A549 (cell line): ENCODE measurements around the gene DPP7. TPM values are rescaled to one million over a fixed set of nuclear protein-coding genes. Genes with fewer than 3 reads are reported as not detected.
"Not testable (repeated sequence)": the region's sequence is repeated elsewhere in the genome, so short reads cannot be mapped to it uniquely, and the experiment has no call there.

Source experiments
- ATAC-seq, 2 experiments: fragments of 200-7000 bp in 1 of 2; fragments of >200 bp in 1 of 2; cut with Nextera tagmentation in 1 of 2; cut with Tn5 transposase in 1 of 2; 3 replicates each; pipeline versions ENCODE4 v1.8.0 to v1.9.1; 2018 to 2020; ENCODE audit warnings: mild to moderate bottlenecking in 1 of 2, moderate library complexity in 1 of 2
- CTCF ChIA-PET: fragments of 300-600 bp; sonication (Branson Sonifier 250); formaldehyde crosslinking; extraction: SDS; loops from one replicate; lab custom pipeline; 2021; ENCODE audit warnings: antibody characterized with exemption, inconsistent platforms; lab: Yijun Ruan, JAX
- POLR2A ChIA-PET: fragments of 350-600 bp; formaldehyde crosslinking; extraction: SDS; loops from one replicate; lab custom pipeline; 2021; ENCODE audit warnings: antibody characterized with exemption, inconsistent platforms; lab: Yijun Ruan, JAX
- DNase-seq, 2 experiments: peaks; one replicate each; pipeline versions ENCODE4 v3.0.0 to v3.0.0-alpha.2; 2011 to 2016; ENCODE audit warnings: low read depth in 1 of 2, low spot score in 1 of 2
- FAIRE-seq: peaks from 2 replicates; lab custom pipeline; 2011; peaks lifted over from hg19 to GRCh38; lab: Jason Lieb, UNC
- H3K27ac ChIP-seq, 2 experiments: fragments of >200 bp; sonication (Bioruptor Twin); formaldehyde crosslinking; 3 replicates each; pipeline ENCODE4 v1.5.1; 2016 to 2017
- H3K4me1 ChIP-seq: fragments of >200 bp; sonication (Bioruptor Twin); formaldehyde crosslinking; 3 replicates; pipeline ENCODE4 v1.6.1; 2016
- H3K4me2 ChIP-seq: fragments of >200 bp; sonication (Bioruptor Twin); formaldehyde crosslinking; 3 replicates; pipeline ENCODE4 v1.6.1; 2016
- H3K4me3 ChIP-seq: fragments of >200 bp; sonication (Bioruptor Twin); formaldehyde crosslinking; 3 replicates; pipeline ENCODE4 v1.5.1; 2016
- H3K9me3 ChIP-seq: fragments of >200 bp; sonication (Bioruptor Twin); formaldehyde crosslinking; 3 replicates; pipeline ENCODE4 v1.6.1; 2016
- CHD2 ChIP-seq: fragments of 150-350 bp; IDR thresholded peaks from 2 replicates; pipeline ENCODE4 v1.6.1; 2014; ENCODE audit warnings: low read length; ENCODE audit not compliant: partially characterized antibody
- CHD4 ChIP-seq: fragments of 200-600 bp; sonication (generic); IDR thresholded peaks from 2 replicates; pipeline ENCODE4 v1.6.1; 2016; ENCODE audit warnings: antibody characterized with exemption, mild to moderate bottlenecking, borderline replicate concordance
- EHMT2 ChIP-seq: fragments of 200-600 bp; sonication (generic); IDR thresholded peaks from 2 replicates; pipeline ENCODE4 v1.6.1; 2016; ENCODE audit warnings: antibody characterized with exemption, low read depth, mild to moderate bottlenecking, moderate library complexity
- ESRRA ChIP-seq: fragments of 150-350 bp; IDR thresholded peaks from 2 replicates; pipeline ENCODE4 v1.6.1; 2014; ENCODE audit warnings: mild to moderate bottlenecking, low read length, borderline replicate concordance
- FOSB ChIP-seq: fragments of 250-450 bp; sonication (Bioruptor Pico); IDR thresholded peaks from 2 replicates; pipeline ENCODE4 v1.5.0; 2020; ENCODE audit warnings: mild to moderate bottlenecking, moderate library complexity
- FOSL2 ChIP-seq, 2 experiments: fragments of 450-650 bp in 1 of 2; fragments of >200 bp in 1 of 2; sonication (Bioruptor Twin) in 1 of 2; formaldehyde crosslinking; IDR thresholded peaks; 2 replicates each; pipeline versions ENCODE4 v1.5.0 to v1.6.1; 2016 to 2020; ENCODE audit warnings: mild to moderate bottlenecking in 1 of 2, moderate library complexity in 1 of 2
- JUN ChIP-seq, 2 experiments: fragments of >200 bp; sonication (Bioruptor Twin); formaldehyde crosslinking; IDR thresholded peaks; 2 replicates in 1 of 2; 3 replicates in 1 of 2; pipeline ENCODE4 v1.6.1; 2016 to 2017
- NPAS2 ChIP-seq: fragments of 250-450 bp; sonication (Bioruptor Pico); IDR thresholded peaks from 2 replicates; pipeline ENCODE4 v1.8.0; 2022; ENCODE audit warnings: mild to moderate bottlenecking, moderate library complexity, borderline replicate concordance
- PHF8 ChIP-seq: fragments of 200-600 bp; sonication (generic); IDR thresholded peaks from 2 replicates; pipeline ENCODE4 v1.6.1; 2016; ENCODE audit warnings: low read depth, mild to moderate bottlenecking, antibody characterized with exemption, moderate library complexity, borderline replicate concordance
- POLR2AphosphoS2 ChIP-seq: conservative IDR thresholded peaks from 2 replicates; pipeline ENCODE4 v1.6.1; 2012; ENCODE audit warnings: low read length, improper control_type of control experiment, inconsistent platforms
- RAD21 ChIP-seq, 2 experiments: fragments of >200 bp in 1 of 2; sonication (Bioruptor Twin) in 1 of 2; formaldehyde crosslinking in 1 of 2; IDR thresholded peaks in 1 of 2; conservative IDR thresholded peaks in 1 of 2; 2 replicates in 1 of 2; 3 replicates in 1 of 2; pipeline ENCODE4 v1.6.1; 2012 to 2018; ENCODE audit warnings: inconsistent platforms in 1 of 2
- SMC3 ChIP-seq: fragments of >200 bp; sonication (Bioruptor Twin); formaldehyde crosslinking; IDR thresholded peaks from 3 replicates; pipeline ENCODE4 v1.6.1; 2018; ENCODE audit warnings: inconsistent platforms
- TFCP2L1 ChIP-seq: fragments of 250-450 bp; sonication (Bioruptor Pico); IDR thresholded peaks from 2 replicates; pipeline ENCODE4 v1.5.0; 2021; ENCODE audit warnings: mild to moderate bottlenecking
- WGBS: methylation state at CpG from one replicate; pipeline ENCODE4 v1.1.6; 2017; ENCODE audit errors: missing lambda C conversion rate; 5-methylcytosine and 5-hydroxymethylcytosine counted together
- polyA plus RNA-seq, 4 experiments: library from polyadenylated mRNA; depleted of rRNA in 3 of 4; stranded (reverse); fragments of >200 nt; fragmentation: RNase III in 1 of 4; extraction: RNeasy Plus Mini Kit Qiagen cat#74134 plus additional on column Dnase treatment in 1 of 4; gene quantifications; 2 replicates in 3 of 4; 3 replicates in 1 of 4; pipeline ENCODE4 v1.2.3, GENCODE V29; 2011 to 2017
- TF ChIP-seq, protein P1 (sequence below): fragments of 450-650 bp; IDR thresholded peaks from 2 replicates; pipeline ENCODE4 v1.6.1; 2014; ENCODE audit warnings: antibody characterized with exemption
- TF ChIP-seq, protein P2 (sequence below): fragments of >200 bp; sonication (Bioruptor Twin); formaldehyde crosslinking; IDR thresholded peaks from 2 replicates; pipeline ENCODE4 v1.6.1; 2016
- TF ChIP-seq, protein P3 (sequence below): IDR thresholded peaks from 2 replicates; pipeline ENCODE4 v1.6.1; 2012

Gene DPP7
- polyA plus RNA-seq, 2 of the 4 experiments (the other 2 are of a cell fraction): 27.6 to 71.8 TPM

DNA sequence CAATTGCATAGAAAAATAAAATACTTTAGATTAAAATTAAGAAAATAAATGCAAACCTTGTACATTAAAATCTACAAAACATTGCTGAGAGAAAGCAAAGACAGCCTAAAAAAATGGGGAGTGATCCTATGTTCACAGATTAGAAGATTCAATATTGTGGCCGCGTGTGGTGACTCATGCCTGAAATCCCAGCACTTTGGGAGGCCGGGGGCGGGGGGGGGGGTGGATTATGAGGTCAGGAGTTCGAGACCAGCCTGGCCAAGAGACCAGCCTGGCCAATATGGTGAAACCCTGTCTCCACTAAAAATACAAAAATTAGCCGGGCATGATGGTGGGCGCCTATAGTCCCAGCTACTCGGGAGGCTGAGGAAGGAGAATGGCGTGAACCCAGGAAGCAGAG lies 20.6 kb upstream of the DPP7 start:
- ATAC-seq; H3K4me1 ChIP-seq; POLR2A ChIA-PET; H3K4me2 ChIP-seq; DNase-seq; H3K4me3 ChIP-seq; H3K27ac ChIP-seq; FAIRE-seq; H3K9me3 ChIP-seq; TF ChIP-seq FOSL2 (IDR thresholded peaks at IDR 0.05): not testable (repeated sequence)
- WGBS: 47% methylated on average over 8 of the region's 9 CpGs
- CTCF ChIA-PET: interaction anchor here (0.6 to 1.3 kb wide), 3 partner anchors 33 to 444 kb away, joined by 3 read pairs; no protein-coding TSS in a partner anchor
- TF ChIP-seq FOSL2 (CRISPR knock-in tag; IDR thresholded peaks at IDR 0.05): peak; percentile 45; the same call in 1 of the 2 replicates

DNA sequence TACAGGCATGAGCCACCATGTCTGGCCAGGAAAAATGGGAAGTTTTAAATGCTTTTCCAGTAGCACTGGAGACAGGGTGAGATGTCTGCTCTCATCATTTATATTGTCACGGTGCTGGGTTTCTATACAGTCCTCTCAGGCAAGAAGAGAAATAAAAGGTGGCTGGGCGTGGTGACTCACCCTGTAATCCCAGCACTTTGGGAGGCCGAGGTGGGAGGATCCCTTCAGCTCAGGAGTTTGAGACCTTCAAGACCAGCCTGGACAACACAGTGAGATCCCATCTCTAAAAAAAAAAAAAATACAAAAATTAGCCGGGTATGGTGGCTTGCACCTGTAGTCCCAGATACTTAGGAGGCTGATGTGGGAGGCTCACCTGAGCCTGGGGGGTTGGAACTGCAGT lies 19.7 kb upstream of the DPP7 start:
- FAIRE-seq: no peak
- TF ChIP-seq, protein P1, sequence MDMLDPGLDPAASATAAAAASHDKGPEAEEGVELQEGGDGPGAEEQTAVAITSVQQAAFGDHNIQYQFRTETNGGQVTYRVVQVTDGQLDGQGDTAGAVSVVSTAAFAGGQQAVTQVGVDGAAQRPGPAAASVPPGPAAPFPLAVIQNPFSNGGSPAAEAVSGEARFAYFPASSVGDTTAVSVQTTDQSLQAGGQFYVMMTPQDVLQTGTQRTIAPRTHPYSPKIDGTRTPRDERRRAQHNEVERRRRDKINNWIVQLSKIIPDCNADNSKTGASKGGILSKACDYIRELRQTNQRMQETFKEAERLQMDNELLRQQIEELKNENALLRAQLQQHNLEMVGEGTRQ: no peak
- TF ChIP-seq RAD21 (conservative IDR thresholded peaks at IDR 0.05 in 1 of 2, IDR thresholded peaks at IDR 0.05 in 1 of 2): no peak
- TF ChIP-seq ESRRA: no peak
- no peak for TF ChIP-seq CHD4
- no peak for TF ChIP-seq POLR2AphosphoS2
- no peak for TF ChIP-seq NPAS2
- TF ChIP-seq, protein P2, sequence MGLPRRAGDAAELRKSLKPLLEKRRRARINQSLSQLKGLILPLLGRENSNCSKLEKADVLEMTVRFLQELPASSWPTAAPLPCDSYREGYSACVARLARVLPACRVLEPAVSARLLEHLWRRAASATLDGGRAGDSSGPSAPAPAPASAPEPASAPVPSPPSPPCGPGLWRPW: no peak
- TF ChIP-seq JUN (IDR thresholded peaks at IDR 0.05): no peak
- no peak for TF ChIP-seq PHF8
- no peak for TF ChIP-seq SMC3
- no peak for TF ChIP-seq CHD2
- TF ChIP-seq, protein P3, sequence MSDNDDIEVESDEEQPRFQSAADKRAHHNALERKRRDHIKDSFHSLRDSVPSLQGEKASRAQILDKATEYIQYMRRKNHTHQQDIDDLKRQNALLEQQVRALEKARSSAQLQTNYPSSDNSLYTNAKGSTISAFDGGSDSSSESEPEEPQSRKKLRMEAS: no peak
- TF ChIP-seq EHMT2: no peak
- ATAC-seq: no peak
- ChIA-PET CTCF (interaction anchor here (0.6 to 2.9 kb wide), 5 partner anchors 34 to 102 kb away, joined by 3 to 8 read pairs (median 4); no protein-coding TSS in a partner anchor), POLR2A (no interaction called here)
- Histone ChIP-seq H3K4me3 (no peak overlapping the region), H3K9me3 (no peaks in the 10 kb centered on the region), H3K4me1 (peaks cover 10% of the 10 kb centered on the region; the same call in 1 of the 3 replicates), H3K27ac (no peak overlapping the region), H3K4me2 (no peak overlapping the region)
- DNase-seq: no peak
- WGBS: 47% methylated on average over 4 of the region's 4 CpGs

DNA sequence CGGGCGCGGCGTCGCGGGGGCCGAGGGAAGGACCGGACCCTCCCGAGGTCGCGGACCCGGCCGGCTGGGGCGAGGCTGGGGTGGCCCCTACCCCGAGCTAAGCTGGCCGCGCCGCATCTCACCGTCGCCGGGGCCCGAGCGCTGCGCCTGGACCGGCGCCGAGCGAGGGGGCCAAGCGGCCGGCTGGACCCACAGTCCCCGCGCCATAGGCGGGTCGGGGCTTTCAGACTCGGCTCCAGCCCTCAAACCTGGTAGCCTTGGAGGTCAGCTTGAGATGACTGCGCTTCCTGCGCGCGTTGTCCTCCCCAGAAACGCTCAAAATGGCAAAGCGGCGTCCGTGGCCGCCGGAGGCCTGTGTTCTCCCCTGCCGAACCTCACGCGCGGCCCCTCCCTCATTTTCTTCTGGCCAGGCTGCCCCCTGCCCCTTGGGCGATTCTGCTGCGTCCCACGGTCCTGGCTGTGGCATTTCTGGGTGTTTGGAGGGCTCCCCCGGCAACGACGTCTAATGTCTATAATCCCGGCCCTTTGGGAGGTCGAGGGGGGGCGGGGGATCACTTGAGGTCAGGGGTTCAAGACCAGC lies 15.7 kb upstream of the DPP7 start:
- Histone ChIP-seq H3K4me1 (peaks cover 21% of the 10 kb centered on the region), H3K4me2 (peak overlapping the region; percentile 89), H3K27ac (peak overlapping the region; percentile 98), H3K4me3 (peak overlapping the region; percentile 94), H3K9me3 (no peaks in the 10 kb centered on the region)
- ATAC-seq (peak; percentile 44 to 56), DNase-seq (no peak), FAIRE-seq (no peak)
- WGBS: 8% methylated on average over 24 of the region's 58 CpGs
- TF ChIP-seq TFCP2L1 (0 out of 2 replicates have a peak, but pooled peaks have one; percentile 33), PHF8 (peak; percentile 40; the same call in 1 of the 2 replicates), FOSB (CRISPR knock-in tag) (no peak)
- ChIA-PET CTCF (interaction anchor here (1.0 to 3.4 kb wide), 15 partner anchors 8 to 110 kb away, joined by 3 to 16 read pairs (median 4); partner anchors contain the start of genes ANAPC2, RNF224, SSNA1 and TUBB4B), POLR2A (interaction anchor here (0.7 to 2.2 kb wide), 20 partner anchors 9 to 126 kb away, joined by 3 to 23 read pairs (median 5); partner anchors contain the start of genes ANAPC2, GRIN1, LRRC26 and MAN1B1)
